Tibial nerve (tissue), 4 donors: Measurements from ENCODE around the gene PARP1. TPM values are rescaled to one million over a fixed set of nuclear protein-coding genes. Genes with fewer than 3 reads are reported as not detected.

ENCODE experiments used
- DNase-seq, 2 donors: peaks; one replicate each; pipeline ENCODE4 v3.0.0-alpha.2; 2019; ENCODE audit warnings: low spot score in 2 of 2
- H3K27ac ChIP-seq, 4 donors: fragments of 200-600 bp; sonication (generic) in 3 of 4; one replicate each; pipeline ENCODE4 v1.5.1; 2017 to 2019; ENCODE audit warnings: mild to moderate bottlenecking in 1 of 4
- H3K27me3 ChIP-seq, 2 donors: fragments of 200-600 bp; sonication (generic) in 1 of 2; one replicate each; pipeline versions ENCODE4 v1.5.1 to v1.6.0; 2017 to 2019
- H3K36me3 ChIP-seq, 3 donors: fragments of 200-600 bp; sonication (generic); one replicate each; pipeline ENCODE4 v1.5.1; 2018 to 2019
- H3K4me1 ChIP-seq, 4 donors: fragments of 200-600 bp; sonication (generic) in 3 of 4; one replicate each; pipeline ENCODE4 v1.5.1; 2017 to 2019
- H3K4me3 ChIP-seq, 4 donors: fragments of 200-600 bp; sonication (generic) in 3 of 4; one replicate each; pipeline ENCODE4 v1.5.1; 2017 to 2019; ENCODE audit warnings: mild to moderate bottlenecking in 1 of 4, moderate library complexity in 1 of 4
- H3K9me3 ChIP-seq, 4 donors: fragments of 200-600 bp; sonication (generic) in 3 of 4; one replicate each; pipeline ENCODE4 v1.5.1; 2017 to 2019
- CTCF ChIP-seq, 5 experiments: fragments of 200-600 bp in 3 of 5; fragments of 450-650 bp in 2 of 5; sonication (generic) in 3 of 5; IDR thresholded peaks; one replicate each; pipeline ENCODE4 v1.5.1; 2016 to 2019; ENCODE audit warnings: antibody characterized with exemption in 5 of 5, mild to moderate bottlenecking in 3 of 5, moderate library complexity in 2 of 5
- EP300 ChIP-seq, 2 donors: sonication (generic); formaldehyde crosslinking; IDR thresholded peaks; one replicate each; pipeline ENCODE4 v1.6.1; 2017; ENCODE audit warnings: antibody characterized with exemption in 2 of 2, mild to moderate bottlenecking in 1 of 2
- POLR2A ChIP-seq, 2 donors: fragments of 450-650 bp; IDR thresholded peaks; one replicate each; pipeline ENCODE4 v1.6.1; 2017; ENCODE audit warnings: antibody characterized with exemption in 2 of 2, mild to moderate bottlenecking in 2 of 2, moderate library complexity in 2 of 2
- WGBS, 2 donors: methylation state at CpG; one replicate each; pipeline ENCODE4 v1.1.5; 2018; 5-methylcytosine and 5-hydroxymethylcytosine counted together
- total RNA-seq, 4 donors: library from RNA; depleted of rRNA; stranded (reverse); fragments of >200 nt; gene quantifications; one replicate each; pipeline ENCODE4 v1.1.0, GENCODE V29; 2016

Gene PARP1
- total RNA-seq, 4 donors from 2014 or later = 91.5 to 117 (median 99.5) TPM

GRCh38 chr1:226364901-226365565, 42.9 kb downstream of the PARP1 start:
- WGBS, 2 donors = 76 to 87% methylated on average over 15 of the region's 15 CpGs
- Histone ChIP-seq H3K4me1 (no peaks in the 10 kb centered on the region), H3K27me3 (no peaks in the 10 kb centered on the region), H3K4me3 (no peak overlapping the region), H3K9me3 (no peaks in the 10 kb centered on the region), H3K27ac (no peak overlapping the region), H3K36me3 (peaks cover 12 to 100% (median 44%) of the 10 kb centered on the region in 3 donors)
- no peak for TF ChIP-seq EP300 (IDR thresholded peaks at IDR 0.05)
- no peak for TF ChIP-seq CTCF (IDR thresholded peaks at IDR 0.05)
- no peak for TF ChIP-seq POLR2A (IDR thresholded peaks at IDR 0.05)
- DNase-seq = no peak

DNA sequence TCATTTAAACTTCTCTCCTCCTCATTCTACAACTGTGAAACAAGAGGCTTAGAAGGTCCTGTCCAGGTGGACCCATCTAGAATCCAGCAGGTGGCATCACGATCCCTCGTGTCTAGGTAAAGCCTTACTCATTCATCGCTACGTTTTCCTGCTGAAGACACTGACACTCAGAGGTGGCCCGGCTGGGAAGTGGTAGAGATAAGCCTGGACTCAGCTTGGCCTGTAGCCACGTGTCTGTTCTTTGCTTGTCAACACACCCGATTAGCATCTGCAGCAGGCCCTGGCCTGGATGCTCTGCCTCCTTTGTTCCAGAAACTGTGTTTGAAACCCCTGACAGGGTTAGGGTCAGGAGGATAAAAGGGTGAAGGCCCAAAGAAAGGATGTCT, 43.4 kb downstream of the PARP1 start:
- peaks cover 12 to 100% (median 47%) of the 10 kb centered on the region in 3 donors for H3K36me3 ChIP-seq
- H3K27ac ChIP-seq = no peak overlapping the region
- no peaks in the 10 kb centered on the region for H3K4me1 ChIP-seq
- H3K9me3 ChIP-seq = no peaks in the 10 kb centered on the region
- H3K4me3 ChIP-seq = no peak overlapping the region
- 69 to 78% methylated on average over 7 of the region's 7 CpGs for WGBS, 2 donors
- no peak for TF ChIP-seq EP300 (IDR thresholded peaks at IDR 0.05)
- TF ChIP-seq CTCF (IDR thresholded peaks at IDR 0.05) = no peak
- no peak for TF ChIP-seq POLR2A (IDR thresholded peaks at IDR 0.05)
- H3K27me3 ChIP-seq = no peaks in the 10 kb centered on the region
- DNase-seq = no peak

GRCh38 chr1:226363801-226364513, 43.9 kb downstream of the PARP1 start:
- peaks cover 12 to 100% (median 48%) of the 10 kb centered on the region in 3 donors for H3K36me3 ChIP-seq

DNA sequence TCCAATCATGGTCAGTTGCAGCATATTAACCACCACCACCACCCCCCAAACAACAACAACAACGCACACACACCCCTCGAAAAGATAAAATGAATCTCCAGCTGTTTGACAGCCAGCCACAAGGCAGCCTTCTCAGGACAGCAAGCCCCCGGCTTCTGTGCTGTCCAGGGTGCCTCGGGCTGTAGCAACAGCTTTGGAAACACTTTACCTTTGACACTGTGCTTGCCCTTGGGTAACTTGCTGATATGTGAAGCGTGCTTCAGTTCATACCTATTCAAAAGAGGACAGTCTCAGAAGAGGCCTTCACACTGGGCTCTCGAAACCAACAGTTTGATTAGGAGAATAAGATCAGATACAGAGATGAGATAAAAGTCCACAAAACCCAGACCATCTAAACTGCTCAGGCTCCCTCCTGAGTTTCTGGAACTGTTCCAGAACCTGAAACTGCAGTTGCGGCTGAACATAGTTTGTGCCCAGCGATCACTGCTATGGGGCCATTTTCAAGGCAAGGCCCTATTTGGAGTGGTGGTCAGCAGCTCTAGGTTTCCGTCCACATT, 44.9 kb downstream of the PARP1 start:
- no peak overlapping the region for H3K4me3 ChIP-seq
- no peak for DNase-seq
- H3K4me1 ChIP-seq = no peaks in the 10 kb centered on the region
- TF ChIP-seq EP300 (IDR thresholded peaks at IDR 0.05) (no peak), POLR2A (IDR thresholded peaks at IDR 0.05) (no peak), CTCF (IDR thresholded peaks at IDR 0.05) (no peak)
- no peaks in the 10 kb centered on the region for H3K27me3 ChIP-seq
- H3K36me3 ChIP-seq = peaks cover 12 to 100% (median 46%) of the 10 kb centered on the region in 3 donors
- WGBS, 2 donors = 81 to 87% methylated on average over 9 of the region's 9 CpGs
- H3K27ac ChIP-seq = no peak overlapping the region
- H3K9me3 ChIP-seq = no peaks in the 10 kb centered on the region

More at GRCh38 chr1:226363801-226364513, 43.9 kb downstream of the PARP1 start:
- TF ChIP-seq EP300 (IDR thresholded peaks at IDR 0.05) (no peak), POLR2A (IDR thresholded peaks at IDR 0.05) (no peak), CTCF (IDR thresholded peaks at IDR 0.05) (no peak)
- no peak overlapping the region for H3K27ac ChIP-seq
- H3K4me1 ChIP-seq = no peaks in the 10 kb centered on the region
- no peak for DNase-seq
- H3K4me3 ChIP-seq = no peak overlapping the region
- H3K9me3 ChIP-seq = no peaks in the 10 kb centered on the region
- no peaks in the 10 kb centered on the region for H3K27me3 ChIP-seq
- 79 to 81% methylated on average over 9 of the region's 9 CpGs for WGBS, 2 donors

DNA sequence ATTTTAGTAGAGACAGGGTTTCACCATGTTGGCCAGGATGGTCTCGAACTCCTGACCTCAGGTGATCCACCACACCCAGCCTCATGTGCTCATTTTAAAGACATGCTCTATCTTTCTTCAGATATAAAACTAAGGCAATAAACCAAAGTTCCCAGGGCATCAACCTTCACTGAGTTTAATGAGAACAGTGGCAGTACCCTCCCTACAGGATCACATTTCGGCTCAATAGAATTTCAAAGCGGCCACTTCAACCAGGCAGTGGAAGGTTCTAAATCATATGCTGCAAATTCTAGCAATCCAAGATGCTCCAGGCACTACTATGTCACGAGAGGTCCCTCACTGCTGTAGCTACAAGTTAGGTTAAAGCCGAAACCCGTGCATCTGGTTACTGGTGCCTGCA, 45.5 kb downstream of the PARP1 start:
- H3K4me3 ChIP-seq = no peak overlapping the region
- H3K9me3 ChIP-seq = no peaks in the 10 kb centered on the region
- no peak overlapping the region for H3K27ac ChIP-seq
- no peak for DNase-seq
- TF ChIP-seq CTCF (IDR thresholded peaks at IDR 0.05) (no peak), EP300 (IDR thresholded peaks at IDR 0.05) (no peak), POLR2A (IDR thresholded peaks at IDR 0.05) (no peak)
- H3K36me3 ChIP-seq = peaks cover 7 to 100% (median 43%) of the 10 kb centered on the region in 3 donors
- no peaks in the 10 kb centered on the region for H3K27me3 ChIP-seq
- no peaks in the 10 kb centered on the region for H3K4me1 ChIP-seq
- 77 to 80% methylated on average over 6 of the region's 6 CpGs for WGBS, 2 donors
